ENCODE results near the gene MTG1.
"Not testable (repeated sequence)": the region's sequence is repeated elsewhere in the genome, so short reads cannot be mapped to it uniquely, and the experiment has no call there.

MTG1 gene

GRCh38 chr10:133439517-133440461 lies 45.8 kb downstream of the MTG1 start:
- FAIRE-seq (no peak), DNase-seq (ENCODE audit: insufficient read length, low spot score) (no peak)
- no peak for TF ChIP-seq CTCF (IDR thresholded peaks at IDR 0.05; ENCODE audit: insufficient read depth, missing control alignments)

GRCh38 chr10:133440633-133441285 lies 46.8 kb downstream of the MTG1 start:
- no peak for TF ChIP-seq CTCF (IDR thresholded peaks at IDR 0.05; ENCODE audit: insufficient read depth, missing control alignments)
- DNase-seq (ENCODE audit: insufficient read length, low spot score) (no peak), FAIRE-seq (no peak)

GRCh38 chr10:133441356-133441755 lies 47.4 kb downstream of the MTG1 start:
- not testable (repeated sequence) for FAIRE-seq; DNase-seq (ENCODE audit: insufficient read length, low spot score)

- no peak for DNase-seq (ENCODE audit: insufficient read length, low spot score)
- no peak for FAIRE-seq
- TF ChIP-seq CTCF (IDR thresholded peaks at IDR 0.05; ENCODE audit: insufficient read depth, missing control alignments): no peak
Measured at GRCh38 chr10:133441780-133442179, 47.8 kb downstream of the MTG1 start.

GRCh38 chr10:133442191-133442966 lies 48.4 kb downstream of the MTG1 start:
- FAIRE-seq (no peak), DNase-seq (ENCODE audit: insufficient read length, low spot score) (no peak)
- no peak for TF ChIP-seq CTCF (IDR thresholded peaks at IDR 0.05; ENCODE audit: insufficient read depth, missing control alignments)

GRCh38 chr10:133442967-133443924 lies 49.3 kb downstream of the MTG1 start:
- TF ChIP-seq CTCF (IDR thresholded peaks at IDR 0.05; ENCODE audit: insufficient read depth, missing control alignments): no peak
- FAIRE-seq (no peak), DNase-seq (ENCODE audit: insufficient read length, low spot score) (no peak)
